Cardiac muscle cell (in vitro differentiated cells and primary cell): ENCODE data around the gene GTF3C5. TPM values are rescaled to one million over a fixed set of nuclear protein-coding genes. Genes with fewer than 3 reads are reported as not detected.

ENCODE experiments used
- DNase-seq, 2 donors: peaks; one replicate each; pipeline versions ENCODE4 v3.0.0 to v3.0.0-alpha.2; 2010 to 2017; ENCODE audit warnings: low read depth in 1 of 2, low spot score in 1 of 2
- H3K27ac ChIP-seq: fragments of 200-600 bp; sonication (generic); 2 replicates; pipeline ENCODE4 v1.5.1; 2016
- H3K27me3 ChIP-seq: fragments of 200-600 bp; sonication (generic); 2 replicates; pipeline ENCODE4 v1.6.0; 2016; ENCODE audit warnings: control low read depth
- H3K36me3 ChIP-seq: fragments of 200-600 bp; sonication (generic); 2 replicates; pipeline ENCODE4 v1.5.1; 2016; ENCODE audit warnings: control low read depth
- H3K4me1 ChIP-seq: fragments of 200-600 bp; sonication (generic); 2 replicates; pipeline ENCODE4 v1.8.1; 2017; ENCODE audit warnings: low read depth, mild to moderate bottlenecking, mixed run types
- H3K4me3 ChIP-seq: fragments of 200-600 bp; sonication (generic); 2 replicates; pipeline ENCODE4 v1.5.1; 2016; ENCODE audit warnings: mild to moderate bottlenecking
- H3K9me3 ChIP-seq: fragments of 200-600 bp; sonication (generic); 2 replicates; pipeline ENCODE4 v1.5.1; 2017; ENCODE audit warnings: low read depth, mild to moderate bottlenecking, control low read depth
- CTCF ChIP-seq: IDR thresholded peaks from 2 replicates; pipeline ENCODE4 v1.5.1; 2012; ENCODE audit warnings: low read depth, mild to moderate bottlenecking, low read length
- polyA plus RNA-seq: library from polyadenylated mRNA; unstranded; fragments of >200 nt; fragmentation: Nextera tagmentation; extraction: Ambion mirVana; gene quantifications from 2 replicates; pipeline ENCODE4 v1.2.1, GENCODE V29; 2016
- total RNA-seq: library from RNA; depleted of rRNA; stranded (reverse); fragments of >200 nt; gene quantifications from 2 replicates; pipeline ENCODE4 v1.2.3, GENCODE V29; 2016

Gene GTF3C5
- total and polyA plus RNA-seq, 2 experiments from 2014 or later, result 84.0 to 99.5 TPM

- Histone ChIP-seq H3K4me1 (no peaks in the 10 kb centered on the region), H3K27me3 (no peaks in the 10 kb centered on the region), H3K9me3 (no peaks in the 10 kb centered on the region), H3K4me3 (no peak overlapping the region), H3K27ac (no peak overlapping the region), H3K36me3 (peaks cover 33% of the 10 kb centered on the region)
- TF ChIP-seq CTCF, result no peak
- no peak for DNase-seq
Measured at GRCh38 chr9:133044125-133044524, 13.3 kb downstream of the GTF3C5 start.

GRCh38 chr9:133044661-133045060, 13.9 kb downstream of the GTF3C5 start:
- no peaks in the 10 kb centered on the region for H3K27me3 ChIP-seq
- H3K9me3 ChIP-seq, result no peaks in the 10 kb centered on the region
- DNase-seq, result no peak
- H3K4me1 ChIP-seq, result no peaks in the 10 kb centered on the region
- no peak overlapping the region for H3K27ac ChIP-seq
- no peak overlapping the region for H3K4me3 ChIP-seq
- H3K36me3 ChIP-seq, result peaks cover 33% of the 10 kb centered on the region
- TF ChIP-seq CTCF, result no peak

GRCh38 chr9:133045132-133045531, 14.3 kb downstream of the GTF3C5 start:
- TF ChIP-seq CTCF, result no peak
- DNase-seq, result no peak
- Histone ChIP-seq H3K36me3 (peaks cover 36% of the 10 kb centered on the region), H3K27me3 (no peaks in the 10 kb centered on the region), H3K4me1 (no peaks in the 10 kb centered on the region), H3K9me3 (no peaks in the 10 kb centered on the region), H3K4me3 (no peak overlapping the region), H3K27ac (no peak overlapping the region)

GRCh38 chr9:133046196-133046899, 15.6 kb downstream of the GTF3C5 start:
- Histone ChIP-seq H3K27me3 (no peaks in the 10 kb centered on the region), H3K36me3 (peaks cover 44% of the 10 kb centered on the region), H3K4me3 (no peak overlapping the region), H3K27ac (no peak overlapping the region), H3K4me1 (no peaks in the 10 kb centered on the region), H3K9me3 (no peaks in the 10 kb centered on the region)
- TF ChIP-seq CTCF, result no peak
- no peak for DNase-seq

GRCh38 chr9:133046900-133047295, 16.1 kb downstream of the GTF3C5 start:
- no peak overlapping the region for H3K4me3 ChIP-seq
- H3K27me3 ChIP-seq, result no peaks in the 10 kb centered on the region
- no peak for TF ChIP-seq CTCF
- no peak for DNase-seq
- no peak overlapping the region for H3K27ac ChIP-seq
- H3K36me3 ChIP-seq, result peaks cover 49% of the 10 kb centered on the region
- no peaks in the 10 kb centered on the region for H3K4me1 ChIP-seq
- H3K9me3 ChIP-seq, result no peaks in the 10 kb centered on the region
